Endothelial cell of umbilical vein (primary cell): ENCODE measurements around the gene CTNND2.

Experiments
- CTCF ChIP-seq, 2 donors: IDR thresholded peaks; 1 replicate in 1 of 2; 2 replicates in 1 of 2; pipeline ENCODE4 v1.5.1; 2011; ENCODE audit warnings: low read length in 2 of 2, mild to moderate bottlenecking in 2 of 2, moderate library complexity in 2 of 2, control low read depth in 1 of 2, inconsistent platforms in 1 of 2, low read depth in 1 of 2; ENCODE audit not compliant: insufficient read depth in 1 of 2; ENCODE audit errors: extremely low read depth in 1 of 2
- EZH2 ChIP-seq: IDR thresholded peaks from 2 replicates; pipeline ENCODE4 v1.6.1; 2012; ENCODE audit warnings: borderline replicate concordance, low read depth, mild to moderate bottlenecking, moderate library complexity, low read length, inconsistent platforms; ENCODE audit not compliant: severe bottlenecking
- JUN ChIP-seq: IDR thresholded peaks from 2 replicates; pipeline ENCODE4 v1.6.1; 2011; ENCODE audit warnings: borderline replicate concordance, low read depth; ENCODE audit not compliant: insufficient read length, insufficient read depth
- POLR2A ChIP-seq: IDR thresholded peaks from 2 replicates; pipeline ENCODE4 v1.6.1; 2012; ENCODE audit warnings: low read depth, mild to moderate bottlenecking, control low read depth, low read length
- POLR2AphosphoS5 ChIP-seq: IDR thresholded peaks from 2 replicates; pipeline ENCODE4 v1.6.1; 2012; ENCODE audit warnings: low read depth, mild to moderate bottlenecking, control low read depth, low read length, moderate library complexity; ENCODE audit not compliant: insufficient read depth

GRCh38 chr5:11385251-11385900, 518.9 kb downstream of the CTNND2 start:
- TF ChIP-seq POLR2A (no peak), CTCF (IDR thresholded peaks at IDR 0.05; ENCODE audit: extremely low read depth in 1 of 2, insufficient read depth in 1 of 2, low read depth in 1 of 2, low read length in 2 of 2) (no peak), JUN (no peak), EZH2 (no peak), POLR2AphosphoS5 (no peak)
